ENCODE data around the gene ARHGAP31. TPM values are rescaled to one million over a fixed set of nuclear protein-coding genes. Genes with fewer than 3 reads are reported as not detected.
A peak's percentile ranks its signal among the peaks of the same experiment; 100 is the strongest.

ARHGAP31 gene
- total RNA-seq, 4 donors from 2014 or later, result 2.7 to 9.3 (median 7.6) TPM

DNA sequence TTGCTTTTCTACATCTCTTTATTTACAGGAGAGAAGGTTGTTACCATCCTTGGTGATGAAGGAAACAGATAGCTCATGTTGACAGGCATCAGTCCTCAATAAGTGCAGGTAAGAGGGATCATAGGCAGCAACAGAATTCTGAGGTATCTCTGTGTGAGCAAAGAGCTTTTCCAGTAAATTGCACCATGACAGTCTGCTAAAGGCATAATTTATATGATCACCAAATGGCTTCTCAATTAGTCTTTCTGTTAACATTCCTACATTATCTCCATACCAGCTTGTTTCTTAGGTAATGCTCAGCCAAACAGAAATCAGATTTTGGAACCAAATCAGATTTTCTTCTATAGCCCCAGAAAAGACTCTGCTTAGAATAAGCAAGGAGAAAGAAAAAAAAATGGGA lies 3.6 kb upstream of the ARHGAP31 start:
- TF ChIP-seq POLR2A (IDR thresholded peaks at IDR 0.05), result no peak
- TF ChIP-seq, protein P1, sequence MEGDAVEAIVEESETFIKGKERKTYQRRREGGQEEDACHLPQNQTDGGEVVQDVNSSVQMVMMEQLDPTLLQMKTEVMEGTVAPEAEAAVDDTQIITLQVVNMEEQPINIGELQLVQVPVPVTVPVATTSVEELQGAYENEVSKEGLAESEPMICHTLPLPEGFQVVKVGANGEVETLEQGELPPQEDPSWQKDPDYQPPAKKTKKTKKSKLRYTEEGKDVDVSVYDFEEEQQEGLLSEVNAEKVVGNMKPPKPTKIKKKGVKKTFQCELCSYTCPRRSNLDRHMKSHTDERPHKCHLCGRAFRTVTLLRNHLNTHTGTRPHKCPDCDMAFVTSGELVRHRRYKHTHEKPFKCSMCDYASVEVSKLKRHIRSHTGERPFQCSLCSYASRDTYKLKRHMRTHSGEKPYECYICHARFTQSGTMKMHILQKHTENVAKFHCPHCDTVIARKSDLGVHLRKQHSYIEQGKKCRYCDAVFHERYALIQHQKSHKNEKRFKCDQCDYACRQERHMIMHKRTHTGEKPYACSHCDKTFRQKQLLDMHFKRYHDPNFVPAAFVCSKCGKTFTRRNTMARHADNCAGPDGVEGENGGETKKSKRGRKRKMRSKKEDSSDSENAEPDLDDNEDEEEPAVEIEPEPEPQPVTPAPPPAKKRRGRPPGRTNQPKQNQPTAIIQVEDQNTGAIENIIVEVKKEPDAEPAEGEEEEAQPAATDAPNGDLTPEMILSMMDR (IDR thresholded peaks at IDR 0.05), result no peak
- H3K9me3 ChIP-seq, result peaks cover 0 to 16% (median 7%) of the 10 kb centered on the region in 3 donors
- no peak overlapping the region for H3K27ac ChIP-seq
- peaks cover 0 to 38% (median 3%) of the 10 kb centered on the region in 3 donors for H3K4me1 ChIP-seq
- H3K27me3 ChIP-seq, result no peaks in the 10 kb centered on the region
- no peak for DNase-seq
- intact Hi-C loops (cut with DNase I), result no loop called here
- no peak overlapping the region for H3K4me3 ChIP-seq
- no peaks in the 10 kb centered on the region for H3K36me3 ChIP-seq

DNA sequence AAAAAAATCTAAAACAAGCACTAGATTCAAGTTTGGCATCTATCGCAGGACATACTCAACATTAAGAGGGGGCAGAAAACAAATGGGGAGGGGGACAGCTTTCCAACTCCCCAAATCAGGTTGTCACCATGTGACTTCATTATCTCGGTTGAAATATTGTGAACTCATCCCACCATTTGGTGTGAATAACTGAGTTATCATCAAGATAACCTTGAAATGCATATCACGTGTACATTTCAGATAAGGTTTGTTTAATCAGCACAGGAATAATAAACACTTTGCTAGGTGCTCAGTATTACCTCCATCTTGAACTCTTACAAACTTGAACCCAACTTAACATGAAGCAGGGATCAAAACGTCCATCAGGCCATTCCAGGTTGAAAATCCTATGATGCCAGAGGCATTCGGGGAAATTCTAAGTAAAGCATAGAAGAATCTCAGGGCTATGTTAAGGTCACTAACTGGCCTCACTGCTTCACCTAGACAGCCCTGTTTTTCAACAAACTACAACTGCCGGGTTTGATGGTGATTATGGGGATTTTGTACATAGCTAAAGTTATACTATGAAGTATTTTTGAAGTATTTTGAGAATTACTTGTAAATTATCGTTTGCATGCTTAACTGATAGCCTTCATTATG lies 3.0 kb upstream of the ARHGAP31 start:
- 77 to 79% methylated on average over 7 of the region's 7 CpGs for WGBS, 2 donors

DNA sequence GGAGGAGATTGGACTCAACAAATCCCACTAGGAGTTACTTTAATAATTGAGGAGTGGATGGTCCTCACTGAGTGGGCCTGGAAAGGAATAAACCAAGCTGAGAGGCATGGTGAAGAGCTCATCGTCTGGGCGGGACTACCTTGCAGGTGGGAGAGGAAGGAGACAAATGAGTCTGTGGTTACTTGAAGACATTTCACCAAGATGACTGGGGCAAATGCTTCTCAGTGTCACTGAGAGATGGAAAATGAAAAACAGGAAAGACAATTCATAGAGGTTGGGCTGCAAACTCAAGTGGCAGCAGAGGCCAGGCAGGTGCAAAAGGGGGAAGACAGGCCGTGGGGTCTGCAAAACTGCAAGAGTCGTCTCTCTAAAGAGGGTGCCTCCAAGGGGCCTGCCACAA lies 1.5 kb upstream of the ARHGAP31 start:
- WGBS, 2 donors, result 76 to 85% methylated on average over 4 of the region's 4 CpGs
- peak overlapping the region in 1 of 4 donors; percentile 92 for H3K27ac ChIP-seq
- no peak for TF ChIP-seq POLR2A (IDR thresholded peaks at IDR 0.05)
- TF ChIP-seq, protein P1 (IDR thresholded peaks at IDR 0.05), result no peak
- intact Hi-C loops (cut with DNase I), result no loop called here
- no peaks in the 10 kb centered on the region for H3K36me3 ChIP-seq
- H3K4me1 ChIP-seq, result peaks cover 3 to 59% (median 3%) of the 10 kb centered on the region in 3 donors
- H3K9me3 ChIP-seq, result peaks cover 0 to 6% (median 5%) of the 10 kb centered on the region in 3 donors
- no peak for DNase-seq
- no peaks in the 10 kb centered on the region for H3K27me3 ChIP-seq
- H3K4me3 ChIP-seq, result no peak overlapping the region

More for the DNA sequence above, 3.0 kb upstream of the ARHGAP31 start:
- H3K9me3 ChIP-seq, result peaks cover 0 to 16% (median 7%) of the 10 kb centered on the region in 3 donors
- H3K36me3 ChIP-seq, result no peaks in the 10 kb centered on the region
- no peak for DNase-seq
- H3K4me1 ChIP-seq, result peaks cover 0 to 44% (median 3%) of the 10 kb centered on the region in 3 donors
- intact Hi-C loops (cut with DNase I), result no loop called here
- TF ChIP-seq POLR2A (IDR thresholded peaks at IDR 0.05), result no peak
- TF ChIP-seq, protein P1 (IDR thresholded peaks at IDR 0.05), result no peak
- no peak overlapping the region for H3K4me3 ChIP-seq
- no peak overlapping the region for H3K27ac ChIP-seq
- H3K27me3 ChIP-seq, result no peaks in the 10 kb centered on the region

DNA sequence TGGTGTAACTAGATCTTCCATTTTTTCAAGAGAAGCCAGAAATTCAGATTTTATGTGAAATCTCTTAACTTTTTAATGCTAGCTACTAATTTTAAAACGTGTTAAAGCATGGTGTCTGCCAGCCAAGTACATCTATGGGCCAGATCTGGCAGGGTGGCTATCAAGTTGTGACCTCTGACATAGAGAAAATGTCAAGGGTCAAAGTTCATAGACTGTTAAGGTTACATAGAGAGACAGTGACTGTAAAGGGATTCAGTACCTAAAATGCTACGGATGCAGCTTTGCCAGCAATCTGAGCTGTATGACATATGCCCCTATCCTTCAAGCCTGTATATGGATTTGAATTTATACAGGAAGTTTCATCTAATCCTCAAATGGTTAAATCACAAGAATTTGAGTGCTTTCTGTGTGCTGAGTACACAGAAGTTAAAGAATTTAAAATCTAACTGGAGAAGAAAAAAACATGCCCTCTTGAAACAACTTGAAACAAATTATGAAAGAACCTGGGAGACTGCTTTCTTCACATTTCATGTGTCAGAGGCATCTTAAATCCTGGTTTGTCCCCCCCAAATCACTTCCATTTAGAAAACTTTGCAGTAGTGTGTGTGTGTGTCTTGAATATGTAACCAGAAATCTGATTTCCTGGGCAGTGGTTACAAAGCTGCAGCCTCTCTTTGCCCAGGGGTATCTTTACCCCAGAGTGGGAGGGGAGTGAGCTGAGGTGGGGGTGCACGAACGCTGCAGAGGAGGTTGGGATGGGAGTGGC lies 895 bp upstream of the ARHGAP31 start:
- Histone ChIP-seq H3K4me3 (peak overlapping the region; percentile 60 to 83 (median 77)), H3K9me3 (no peaks in the 10 kb centered on the region), H3K27ac (peak overlapping the region; percentile 76 to 93 (median 92)), H3K36me3 (no peaks in the 10 kb centered on the region), H3K4me1 (peaks cover 3 to 65% (median 3%) of the 10 kb centered on the region in 3 donors), H3K27me3 (no peaks in the 10 kb centered on the region)
- 19 to 33% methylated on average over 4 of the region's 4 CpGs for WGBS, 2 donors
- intact Hi-C loops (cut with DNase I), result no loop called here
- TF ChIP-seq, protein P1 (IDR thresholded peaks at IDR 0.05), result no peak
- TF ChIP-seq POLR2A (IDR thresholded peaks at IDR 0.05), result no peak
- no peak for DNase-seq

All from esophagus squamous epithelium (tissue), 5 donors.